NCI-H1417 treated with DMSO at 0.1 percent for 48 hours (cell line): Measurements from ENCODE around the gene CT45A9.
"Not testable (repeated sequence)": the region's sequence is repeated elsewhere in the genome, so short reads cannot be mapped to it uniquely, and the experiment has no call there.

ENCODE experiments used
- DNase-seq: peaks from one replicate; lab custom pipeline; 2025; lab: John Stamatoyannopoulos, UW

CT45A9 gene

GRCh38 chrX:135871712-135872111 is at the start of gene CT45A9:
Gene CT45A9 (minus strand): TSS chrX:135871812. CDS start chrX:135868061, 3,751 bp downstream.
- not testable (repeated sequence) for DNase-seq

GRCh38 chrX:135920516-135920915 is 48.9 kb upstream of the CT45A9 start:
- not testable (repeated sequence) for DNase-seq

- no peak for DNase-seq
Observed at GRCh38 chrX:135914404-135914803, 42.8 kb upstream of the CT45A9 start.

GRCh38 chrX:135910251-135910650 is 38.6 kb upstream of the CT45A9 start:
- no peak for DNase-seq

GRCh38 chrX:135893294-135893817 is 21.7 kb upstream of the CT45A9 start, which contains the start of the genes CT45A10 and SAGE1:
Gene CT45A10 (minus strand): TSS chrX:135893444. CDS start chrX:135885344, 8,100 bp downstream.
Gene SAGE1 (plus strand): TSS chrX:135893716. CDS start chrX:135896243, 2,527 bp downstream.
- no peak for DNase-seq

GRCh38 chrX:135892781-135893180 is 21.2 kb upstream of the CT45A9 start:
- DNase-seq = no peak

- no peak for DNase-seq
Observed at GRCh38 chrX:135890087-135890585, 18.5 kb upstream of the CT45A9 start.

GRCh38 chrX:135888976-135889375 is 17.4 kb upstream of the CT45A9 start:
- not testable (repeated sequence) for DNase-seq

GRCh38 chrX:135888230-135888629 is 16.6 kb upstream of the CT45A9 start:
- not testable (repeated sequence) for DNase-seq

- not testable (repeated sequence) for DNase-seq
Observed at GRCh38 chrX:135882741-135883140, 11.1 kb upstream of the CT45A9 start.

- not testable (repeated sequence) for DNase-seq
Observed at GRCh38 chrX:135854438-135854837, 17.2 kb downstream of the CT45A9 start, which contains the start of gene CT45A8. Gene CT45A8 (minus strand): TSS chrX:135854538. CDS start chrX:135850783, 3,755 bp downstream.

- DNase-seq = not testable (repeated sequence)
Observed at GRCh38 chrX:135837180-135837579, 34.4 kb downstream of the CT45A9 start, which contains the start of gene CT45A7. Gene CT45A7 (minus strand): TSS chrX:135837280. CDS start chrX:135833533, 3,747 bp downstream.

GRCh38 chrX:135819912-135820311 is 51.7 kb downstream of the CT45A9 start, which contains the start of gene CT45A2:
Gene CT45A2 (minus strand): TSS chrX:135820012. CDS start chrX:135816265, 3,747 bp downstream.
- DNase-seq = not testable (repeated sequence)
